HG03432 (cell line): ENCODE measurements around the gene RALGDS.
"Not testable (repeated sequence)": the region's sequence is repeated elsewhere in the genome, so short reads cannot be mapped to it uniquely, and the experiment has no call there.

Experiments used
- ATAC-seq: cut with Tn5 transposase; IDR thresholded peaks from one replicate; pipeline ENCODE4 v1.9.1; 2021; ENCODE audit warnings: mild to moderate bottlenecking, moderate library complexity; ENCODE audit not compliant: unreplicated experiment

RALGDS gene

DNA sequence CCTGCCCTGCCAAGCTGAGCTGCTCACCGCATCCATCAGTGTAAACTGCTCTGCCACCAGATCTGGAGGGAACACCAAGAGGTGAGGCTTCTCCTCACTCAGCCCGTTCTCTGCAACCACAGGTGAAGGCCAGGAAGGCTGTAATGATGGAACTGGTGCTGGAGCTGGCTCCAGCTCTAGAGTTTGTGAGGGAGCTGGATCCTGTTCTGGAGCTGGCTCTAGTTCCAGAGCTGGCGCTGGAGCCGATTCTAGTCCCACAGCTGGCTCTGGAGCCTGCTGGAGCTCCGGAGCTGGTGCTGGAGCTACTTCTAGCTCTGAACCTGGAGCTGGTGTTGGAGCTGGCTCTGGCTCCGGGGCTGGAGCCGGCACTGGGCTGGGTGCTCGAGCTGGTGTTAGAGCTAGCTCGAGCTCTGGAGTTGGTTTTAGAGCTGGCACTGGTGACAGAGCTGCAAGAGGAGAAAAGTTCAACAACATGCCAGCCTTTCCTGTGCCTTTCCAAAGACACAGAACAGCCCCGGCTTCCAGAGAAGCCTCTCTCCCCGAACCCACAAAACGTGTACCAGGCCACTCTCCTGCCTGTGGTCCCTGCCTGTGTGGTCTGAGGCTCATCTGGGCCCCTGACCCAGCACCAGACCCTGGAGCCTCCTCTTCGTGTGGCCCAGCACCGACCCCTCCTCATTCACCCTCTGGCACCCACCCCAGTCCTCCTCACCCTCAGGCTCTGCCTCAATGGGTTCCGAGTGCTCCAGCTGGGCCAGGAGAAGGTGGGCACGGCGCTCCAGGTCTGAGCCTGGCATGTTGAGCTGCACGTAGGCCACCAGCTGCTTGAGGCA, 12.9 kb downstream of the RALGDS start:
- no peak for ATAC-seq

DNA sequence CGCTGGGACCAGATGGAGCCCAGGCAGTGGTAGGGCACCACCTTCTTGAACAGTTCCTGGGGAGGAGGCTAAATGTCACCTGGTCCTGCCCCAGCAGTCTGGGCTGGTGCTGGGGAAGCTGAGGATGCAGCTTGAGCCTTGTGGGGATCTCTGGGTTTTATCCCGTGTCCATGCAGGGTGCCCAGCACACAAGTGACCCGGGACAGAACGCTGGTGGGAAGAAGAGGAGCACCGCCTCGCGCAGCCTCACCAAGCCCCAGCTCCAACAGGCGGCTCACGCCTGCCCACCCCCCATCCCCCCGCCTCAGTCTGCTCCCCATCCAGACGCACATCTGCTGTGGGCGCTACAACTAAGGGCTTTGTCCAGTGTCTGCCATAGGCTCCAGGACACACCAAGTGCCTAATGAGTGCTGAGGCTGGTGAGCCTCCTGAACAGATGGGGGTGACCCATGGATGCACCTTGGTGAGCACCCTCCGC, 13.8 kb downstream of the RALGDS start:
- no peak for ATAC-seq

GRCh38 chr9:133106511-133107244, 14.4 kb downstream of the RALGDS start:
- ATAC-seq, result no peak

DNA sequence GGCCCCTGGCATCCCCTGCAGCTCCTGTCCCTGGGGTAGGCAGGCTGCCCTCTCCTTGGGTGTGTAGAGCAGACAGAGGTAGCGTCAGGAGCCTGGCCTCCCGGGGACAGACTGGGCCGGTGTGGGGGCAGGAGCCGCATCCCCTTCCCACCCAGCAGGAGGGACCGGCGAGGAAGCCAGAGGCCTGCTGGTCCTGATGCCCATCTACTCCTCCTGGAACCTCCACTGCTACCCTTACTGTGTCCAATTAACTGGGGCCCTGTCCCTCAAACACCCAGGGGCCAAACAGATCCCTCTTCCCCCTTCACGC, 15.6 kb downstream of the RALGDS start:
- ATAC-seq, result no peak

GRCh38 chr9:133104718-133105460, 16.2 kb downstream of the RALGDS start:
- no peak for ATAC-seq

DNA sequence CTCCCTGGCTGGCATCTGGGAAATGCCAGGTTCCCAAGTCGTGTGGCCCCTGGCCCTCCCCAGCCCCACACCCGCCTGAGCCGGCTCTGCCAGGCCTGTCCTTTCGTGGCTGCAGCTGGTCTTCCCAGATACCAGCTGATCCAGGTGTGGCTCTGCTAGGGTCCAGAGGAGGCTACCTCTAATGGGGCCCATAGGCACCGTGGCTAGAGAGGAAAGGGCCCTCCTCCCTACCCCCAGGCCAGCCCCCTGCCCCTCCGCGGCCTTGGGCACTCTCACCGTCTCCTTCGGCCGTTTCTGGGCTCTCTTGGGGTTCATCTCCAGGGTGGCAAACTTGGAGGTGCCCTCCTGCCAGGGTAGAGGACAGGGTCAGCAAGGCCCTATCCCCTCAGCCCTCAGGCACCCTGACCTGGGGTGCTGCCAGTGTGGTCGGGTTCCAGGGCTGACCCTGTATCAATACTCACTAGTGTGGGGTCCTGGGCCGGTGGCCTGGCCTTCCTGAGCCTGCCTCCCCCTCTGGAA, 17.0 kb downstream of the RALGDS start:
- ATAC-seq, result no peak

DNA sequence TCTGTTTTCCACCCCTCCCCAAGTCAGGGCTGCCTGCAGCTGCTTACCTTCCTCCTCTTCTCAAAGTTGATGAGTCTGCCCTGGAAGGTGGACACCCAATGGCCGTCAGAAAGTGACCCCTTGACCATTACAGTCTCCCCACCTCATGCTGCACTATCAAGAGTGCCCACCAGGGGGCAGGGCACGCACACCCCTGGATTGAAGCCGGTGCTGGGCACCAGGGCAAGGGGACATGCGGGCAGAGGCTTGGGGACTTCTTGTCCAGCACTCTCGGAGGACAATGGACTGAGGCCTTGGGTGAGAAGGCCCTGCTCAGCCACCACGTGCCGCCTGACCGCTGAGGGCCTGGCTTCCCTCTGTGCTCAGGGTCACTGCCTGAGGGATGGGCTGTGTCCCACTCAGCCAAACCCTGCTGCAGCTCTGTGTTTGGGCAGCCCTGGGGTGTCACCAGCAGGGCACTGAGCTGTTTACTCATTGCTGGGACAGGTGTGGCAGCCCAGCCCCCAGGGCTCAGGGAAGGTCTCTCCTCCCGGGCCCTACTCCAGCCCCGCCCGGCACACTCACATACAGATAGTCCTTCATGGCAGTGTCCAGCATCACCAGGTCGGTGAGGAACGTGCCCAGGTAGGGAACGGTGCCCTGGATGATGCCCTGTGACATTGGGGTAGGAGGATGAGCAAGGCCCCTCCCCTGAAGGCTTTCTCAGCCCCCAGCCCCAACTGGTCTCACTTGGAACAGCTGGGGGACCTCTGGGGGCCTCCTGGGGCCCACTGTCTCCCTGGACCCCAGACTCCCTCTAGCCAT, 17.7 kb downstream of the RALGDS start:
- no peak for ATAC-seq

DNA sequence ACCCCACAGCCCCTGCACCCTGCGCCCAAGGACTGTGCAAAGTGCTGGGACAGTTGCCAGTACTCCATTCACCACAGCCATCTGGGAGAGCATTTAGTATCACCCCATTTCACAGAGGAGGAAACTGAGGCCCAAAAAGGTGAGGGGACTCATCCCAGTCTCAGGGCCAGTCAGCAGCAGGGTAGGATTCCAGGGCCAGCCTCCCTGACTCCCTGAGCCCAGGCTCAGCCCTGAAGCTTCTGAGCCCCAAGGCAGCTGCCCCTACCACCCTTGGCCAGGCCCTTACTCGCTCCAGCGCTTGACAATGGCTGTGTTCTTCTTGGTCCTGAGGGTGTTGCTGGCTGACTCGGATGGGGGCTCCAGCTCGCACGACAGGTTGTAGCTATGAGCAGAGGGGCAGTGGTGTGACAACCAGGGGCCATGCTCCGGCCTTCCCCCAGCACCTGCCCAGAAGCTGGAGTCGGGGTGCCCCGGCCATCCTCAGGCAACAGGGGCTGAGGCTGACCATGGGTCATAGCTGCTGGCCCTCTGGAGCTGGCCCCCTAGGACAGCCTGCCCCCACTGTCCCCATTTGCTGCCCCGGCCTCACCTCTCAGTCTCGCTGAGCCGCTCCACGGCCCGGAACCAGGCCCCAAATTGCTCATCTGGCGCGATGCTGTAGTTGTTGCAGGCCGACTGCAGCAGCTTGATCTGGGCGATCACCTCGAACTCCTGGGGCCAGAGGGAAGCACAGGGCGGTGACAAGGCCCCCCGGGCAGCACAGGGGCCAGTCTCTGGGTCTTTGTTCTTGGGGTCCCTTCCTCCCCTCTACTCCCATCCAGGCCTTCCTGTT, 18.6 kb downstream of the RALGDS start:
- no peak for ATAC-seq

DNA sequence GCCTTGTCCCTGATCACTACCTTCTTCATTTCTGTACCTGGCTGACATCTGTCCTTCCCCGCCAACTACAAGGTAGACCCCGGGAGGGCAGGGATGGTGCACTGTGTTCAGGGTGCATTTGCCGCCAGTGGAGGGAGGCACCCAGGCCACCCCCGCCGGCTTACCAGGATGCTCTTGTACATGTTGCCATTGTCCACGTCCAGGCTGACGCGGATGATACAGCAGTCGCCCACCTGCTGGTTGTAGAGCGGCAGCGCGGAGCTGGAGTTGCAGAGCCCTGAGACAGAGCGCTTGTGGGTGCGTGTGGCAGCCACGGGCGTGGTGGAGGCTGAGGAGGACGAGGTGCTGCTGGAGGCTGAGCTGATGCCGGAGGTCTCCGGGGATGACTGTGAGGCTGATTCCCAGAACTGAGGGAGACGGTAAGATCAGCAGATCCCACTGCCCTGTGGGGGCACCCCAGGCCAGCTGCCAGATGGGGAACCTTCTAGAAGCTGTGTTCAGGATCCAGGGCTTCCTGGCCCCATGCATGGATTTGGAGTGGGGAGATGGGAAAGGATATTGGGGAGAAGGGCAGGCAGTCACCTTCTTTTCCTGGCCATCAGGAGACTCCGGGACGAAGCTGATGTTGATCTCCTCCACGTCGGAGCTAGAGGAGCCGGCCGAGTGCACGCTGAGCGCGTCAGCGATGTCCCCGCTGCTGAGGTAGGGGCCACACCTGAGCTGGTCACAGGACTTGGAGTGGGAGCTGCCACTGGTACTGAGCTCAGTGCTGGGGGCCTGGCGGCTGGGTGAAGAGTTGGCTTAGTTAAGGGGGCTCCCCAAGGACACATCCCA, 19.5 kb downstream of the RALGDS start:
- ATAC-seq, result no peak

DNA sequence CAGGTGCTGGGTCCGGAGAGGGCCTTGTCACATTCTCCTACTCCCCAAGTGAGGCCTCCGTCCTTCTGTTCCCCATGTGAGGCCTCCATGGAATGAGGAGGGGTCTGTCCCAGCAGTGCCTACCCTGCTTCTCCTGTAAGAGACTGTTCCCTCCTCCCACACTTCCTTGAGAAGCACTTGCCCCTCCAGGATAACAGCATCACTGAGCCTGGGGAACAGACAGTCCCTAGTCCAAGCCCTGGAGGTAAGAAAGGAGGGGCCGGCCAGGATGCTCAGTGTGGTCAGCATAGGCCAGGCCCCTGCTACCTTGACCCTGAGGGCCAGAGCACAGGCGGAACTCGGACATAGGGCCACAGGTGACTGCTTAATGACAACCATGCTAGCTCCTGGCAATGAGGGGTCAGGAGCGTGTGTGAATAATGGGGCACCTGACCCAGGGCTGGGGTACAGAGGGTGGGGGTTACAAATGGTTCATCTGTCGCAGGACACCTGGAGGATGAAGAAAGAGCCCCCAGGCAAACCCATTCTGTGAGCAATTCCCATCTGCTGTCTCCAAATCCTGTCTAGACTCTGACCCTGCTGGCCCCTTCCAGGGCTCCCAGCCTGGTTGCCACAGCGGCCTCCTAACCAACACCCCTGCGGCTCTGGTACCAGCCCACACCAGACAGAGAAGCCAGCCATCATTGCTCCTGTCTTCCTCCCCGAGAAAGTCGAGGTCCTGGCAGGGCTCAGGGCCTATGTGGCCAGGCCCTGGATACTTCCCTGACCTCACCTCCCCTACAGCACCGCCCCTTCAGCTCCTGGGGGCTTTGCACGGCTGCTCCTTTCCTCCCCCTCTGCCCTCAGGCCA, 20.3 kb downstream of the RALGDS start:
- no peak for ATAC-seq

GRCh38 chr9:133099726-133100505, 21.1 kb downstream of the RALGDS start:
- no peak for ATAC-seq

- no peak for ATAC-seq
These were observed 22.2 kb downstream of the RALGDS start for GRCh38 chr9:133098871-133099270.

DNA sequence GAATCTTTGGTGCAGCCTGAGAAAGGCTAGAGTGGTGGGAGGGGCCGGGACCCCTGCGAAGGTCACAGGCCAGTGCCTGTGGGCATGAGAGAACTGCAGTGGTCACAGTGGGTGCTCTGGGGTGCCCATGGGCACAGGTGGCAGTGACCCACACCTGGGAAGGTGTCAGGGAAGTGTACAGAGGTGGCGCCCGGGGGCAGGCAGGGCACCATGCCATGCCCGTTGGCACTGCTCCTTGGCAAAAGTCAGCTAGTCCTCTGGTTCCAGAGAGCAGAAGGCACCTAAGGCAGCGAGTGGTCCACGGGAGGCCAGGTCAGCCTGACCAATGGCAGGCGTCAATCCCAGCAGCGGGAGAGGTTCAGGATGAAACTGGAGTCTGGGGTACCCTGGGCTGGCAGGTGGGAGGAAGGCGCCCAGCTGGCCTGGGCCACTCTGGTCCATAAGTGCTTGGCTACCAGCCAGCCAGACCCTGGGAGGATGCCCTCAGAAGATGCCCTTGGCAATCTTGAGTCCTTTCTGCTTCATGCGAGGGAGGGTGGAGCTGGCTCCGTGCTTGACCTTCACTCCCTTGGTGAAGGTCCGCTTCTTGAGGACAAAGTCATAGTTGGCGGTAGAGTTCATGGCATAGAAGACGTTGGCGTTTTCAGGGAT, 22.8 kb downstream of the RALGDS start:
- ATAC-seq, result no peak

DNA sequence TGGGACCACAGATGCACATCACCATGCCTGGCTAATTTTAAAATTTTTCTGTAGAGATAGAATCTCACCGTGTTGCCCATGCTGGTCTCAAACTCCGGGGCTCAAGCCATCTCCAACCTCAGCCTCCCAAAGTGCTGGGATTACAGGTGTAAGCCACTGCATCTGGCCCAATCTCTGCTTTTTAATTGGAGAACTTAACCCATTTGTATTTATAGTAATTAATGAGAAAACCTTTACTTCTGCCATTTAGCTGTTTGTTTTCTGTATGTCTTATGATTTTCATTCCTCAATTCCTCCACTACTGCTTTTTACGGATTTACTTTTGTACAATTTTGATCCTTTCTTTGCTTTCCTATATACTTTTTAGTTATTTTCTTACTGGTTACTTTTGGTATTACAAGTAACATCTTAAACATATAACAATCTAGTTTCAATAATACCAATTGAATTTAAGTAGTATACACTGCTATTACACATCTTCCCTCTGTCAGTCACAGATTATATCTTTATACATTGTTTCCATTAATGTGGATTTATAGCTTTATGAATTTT, 26.1 kb downstream of the RALGDS start:
- ATAC-seq, result no peak

- ATAC-seq, result not testable (repeated sequence)
These were observed 26.7 kb downstream of the RALGDS start for GRCh38 chr9:133094351-133094750.

- ATAC-seq, result no peak
These were observed 30.2 kb downstream of the RALGDS start for GRCh38 chr9:133090752-133091385.
